ENCODE data around the gene LCN10.
"Not testable (repeated sequence)": the region's sequence is repeated elsewhere in the genome, so short reads cannot be mapped to it uniquely, and the experiment has no call there.

The LCN10 gene

GRCh38 chr9:136773386-136774044 lies 30.8 kb upstream of the LCN10 start:
- no peak for DNase-seq (ENCODE audit: low read depth in 1 of 2, low spot score in 1 of 2)

- no peak for DNase-seq (ENCODE audit: low read depth in 1 of 2, low spot score in 1 of 2)
Measured at GRCh38 chr9:136771907-136772415, 29.2 kb upstream of the LCN10 start.

GRCh38 chr9:136769710-136770191 lies 27.0 kb upstream of the LCN10 start:
- peak in 1 of 2 donors; percentile 27 for DNase-seq (ENCODE audit: low read depth in 1 of 2, low spot score in 1 of 2)

- DNase-seq (ENCODE audit: low read depth in 1 of 2, low spot score in 1 of 2), result peak in 1 of 2 donors; percentile 20
Measured at GRCh38 chr9:136766410-136767120, 23.8 kb upstream of the LCN10 start.

GRCh38 chr9:136765745-136766409 lies 23.1 kb upstream of the LCN10 start:
- DNase-seq (ENCODE audit: low read depth in 1 of 2, low spot score in 1 of 2), result not testable (repeated sequence)

GRCh38 chr9:136765041-136765440 lies 22.3 kb upstream of the LCN10 start:
- no peak for DNase-seq (ENCODE audit: low read depth in 1 of 2, low spot score in 1 of 2)

- no peak for DNase-seq (ENCODE audit: low read depth in 1 of 2, low spot score in 1 of 2)
Measured at GRCh38 chr9:136764301-136764891, 21.7 kb upstream of the LCN10 start, which contains the start of gene LCN15. LCN15 (minus strand) TSS chr9:136764518; CDS start chr9:136764488, 30 bp downstream.

GRCh38 chr9:136763649-136764035 lies 20.9 kb upstream of the LCN10 start:
- DNase-seq (ENCODE audit: low read depth in 1 of 2, low spot score in 1 of 2), result no peak

- peak in 1 of 2 donors; percentile 20 for DNase-seq (ENCODE audit: low read depth in 1 of 2, low spot score in 1 of 2)
Measured at GRCh38 chr9:136762915-136763648, 20.3 kb upstream of the LCN10 start.

- no peak for DNase-seq (ENCODE audit: low read depth in 1 of 2, low spot score in 1 of 2)
Measured at GRCh38 chr9:136762221-136762691, 19.5 kb upstream of the LCN10 start.

GRCh38 chr9:136761545-136761981 lies 18.8 kb upstream of the LCN10 start:
- no peak for DNase-seq (ENCODE audit: low read depth in 1 of 2, low spot score in 1 of 2)

GRCh38 chr9:136760834-136761544 lies 18.2 kb upstream of the LCN10 start:
- not testable (repeated sequence) for DNase-seq (ENCODE audit: low read depth in 1 of 2, low spot score in 1 of 2)

- DNase-seq (ENCODE audit: low read depth in 1 of 2, low spot score in 1 of 2), result no peak
Measured at GRCh38 chr9:136760424-136760823, 17.7 kb upstream of the LCN10 start.

GRCh38 chr9:136759436-136760325 lies 16.9 kb upstream of the LCN10 start:
- no peak for DNase-seq (ENCODE audit: low read depth in 1 of 2, low spot score in 1 of 2)

GRCh38 chr9:136759001-136759400 lies 16.3 kb upstream of the LCN10 start:
- DNase-seq (ENCODE audit: low read depth in 1 of 2, low spot score in 1 of 2), result no peak

GRCh38 chr9:136757751-136758140 lies 15.0 kb upstream of the LCN10 start:
- no peak for DNase-seq (ENCODE audit: low read depth in 1 of 2, low spot score in 1 of 2)

- no peak for DNase-seq (ENCODE audit: low read depth in 1 of 2, low spot score in 1 of 2)
Measured at GRCh38 chr9:136757328-136757727, 14.6 kb upstream of the LCN10 start.

- DNase-seq (ENCODE audit: low read depth in 1 of 2, low spot score in 1 of 2), result no peak
Measured at GRCh38 chr9:136756836-136757235, 14.1 kb upstream of the LCN10 start.

- no peak for DNase-seq (ENCODE audit: low read depth in 1 of 2, low spot score in 1 of 2)
Measured at GRCh38 chr9:136756134-136756438, 13.3 kb upstream of the LCN10 start.

Data from activated T-helper 1 cell treated with anti-CD3 and anti-CD28 coated beads, Interleukin-2, amount 50 U/mL, for 16 hours (primary cell).